ENCODE results near the gene SARS1. TPM values are rescaled to one million over a fixed set of nuclear protein-coding genes. Genes with fewer than 3 reads are reported as not detected.

Gene SARS1
- total RNA-seq, 2 experiments from 2014 or later = 277 to 290 TPM

GRCh38 chr1:109256971-109257681 lies 43.4 kb downstream of the SARS1 start:
- Histone ChIP-seq H3K27ac (ENCODE audit: low read depth, low read length, poor library complexity, severe bottlenecking) (no peak overlapping the region), H3K4me2 (ENCODE audit: low read length) (no peak overlapping the region), H2AFZ (ENCODE audit: low read length) (no peak overlapping the region), H3K9me2 (ENCODE audit: insufficient read depth, low read length) (no peaks in the 10 kb centered on the region), H3K4me3 (ENCODE audit: low read depth, low read length, poor library complexity, severe bottlenecking) (no peak overlapping the region), H3K79me2 (ENCODE audit: insufficient read depth, low read depth, low read length) (no peaks in the 10 kb centered on the region), H3K36me3 (ENCODE audit: insufficient read depth, low read length) (peaks cover 4% of the 10 kb centered on the region; the same call in 1 of the 2 replicates), H3K4me1 (ENCODE audit: insufficient read depth, low read length, poor library complexity, severe bottlenecking) (peaks cover 19% of the 10 kb centered on the region), H3K9me3 (ENCODE audit: low read length) (no peaks in the 10 kb centered on the region), H4K20me1 (ENCODE audit: insufficient read depth, low read length) (no peaks in the 10 kb centered on the region)
- TF ChIP-seq CTCF (conservative IDR thresholded peaks at IDR 0.05; ENCODE audit: low read length) (no peak), EZH2phosphoT487 (IDR thresholded peaks at IDR 0.05; ENCODE audit: borderline replicate concordance, low read depth, low read length) (no peak)
- BruUV-seq (replicated peaks) = no TSS peak
- intact Hi-C loops (cut with micrococcal nuclease; ENCODE audit: unreplicated experiment) = no loop called here
- no peak for DNase-seq (ENCODE audit: low spot score)
- ChIA-PET POLR2A (interaction anchor here (0.6 to 1.1 kb wide), 5 partner anchors 9 to 289 kb away, joined by 3 to 6 read pairs (median 4); no protein-coding TSS in a partner anchor), CTCF (ENCODE audit: unreplicated experiment) (no interaction called here)

DNA sequence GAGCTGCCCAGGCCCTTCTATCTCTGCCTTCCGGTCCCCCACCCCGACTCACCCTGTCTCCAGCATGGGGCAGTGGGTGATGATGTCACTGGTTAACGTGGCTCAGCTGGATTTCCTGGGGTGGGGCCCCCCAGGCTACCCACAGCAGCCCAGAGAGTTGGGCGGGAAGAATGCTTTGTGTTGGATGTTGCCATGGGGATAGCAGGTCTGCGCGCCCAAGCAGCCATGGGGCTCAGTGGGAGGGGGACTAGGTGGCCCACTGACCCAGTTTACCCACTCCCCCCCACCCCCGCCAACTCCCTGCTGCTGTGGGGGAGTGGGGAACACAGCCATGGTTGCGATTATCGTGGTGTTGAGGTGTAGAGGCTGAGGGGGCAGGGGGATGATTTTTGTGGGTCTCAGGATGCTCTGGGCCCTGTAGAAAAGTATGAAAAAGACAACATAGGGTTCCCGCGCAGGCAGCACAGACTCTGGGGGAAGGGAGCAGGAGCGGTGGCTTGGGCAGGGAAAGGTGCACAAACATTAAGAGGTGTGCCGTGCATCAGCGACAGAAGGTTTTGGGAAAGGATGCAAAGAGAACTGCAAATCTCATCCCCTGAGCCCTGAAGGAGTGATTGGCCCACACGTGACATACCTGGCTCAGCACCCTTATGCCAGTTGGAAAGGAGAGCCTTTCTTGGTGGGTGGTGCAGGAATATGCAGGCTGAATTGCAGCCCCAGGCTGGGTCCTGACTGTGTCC lies 44.1 kb downstream of the SARS1 start:
- Histone ChIP-seq H3K9me3 (ENCODE audit: low read length) (no peaks in the 10 kb centered on the region), H3K79me2 (ENCODE audit: insufficient read depth, low read depth, low read length) (no peaks in the 10 kb centered on the region), H3K4me2 (ENCODE audit: low read length) (no peak overlapping the region), H4K20me1 (ENCODE audit: insufficient read depth, low read length) (no peaks in the 10 kb centered on the region), H3K36me3 (ENCODE audit: insufficient read depth, low read length) (peaks cover 4% of the 10 kb centered on the region; the same call in 1 of the 2 replicates), H3K4me1 (ENCODE audit: insufficient read depth, low read length, poor library complexity, severe bottlenecking) (peaks cover 19% of the 10 kb centered on the region), H3K9me2 (ENCODE audit: insufficient read depth, low read length) (no peaks in the 10 kb centered on the region), H2AFZ (ENCODE audit: low read length) (no peak overlapping the region), H3K27ac (ENCODE audit: low read depth, low read length, poor library complexity, severe bottlenecking) (no peak overlapping the region), H3K4me3 (ENCODE audit: low read depth, low read length, poor library complexity, severe bottlenecking) (no peak overlapping the region)
- TF ChIP-seq EZH2phosphoT487 (IDR thresholded peaks at IDR 0.05; ENCODE audit: borderline replicate concordance, low read depth, low read length) (no peak), CTCF (conservative IDR thresholded peaks at IDR 0.05; ENCODE audit: low read length) (no peak)
- DNase-seq (ENCODE audit: low spot score) = no peak
- CTCF ChIA-PET (ENCODE audit: unreplicated experiment) = no interaction called here
- POLR2A ChIA-PET = interaction anchor here (0.6 kb wide), 1 partner anchor 84 kb away, joined by 4 read pairs; no protein-coding TSS in a partner anchor
- intact Hi-C loops (cut with micrococcal nuclease; ENCODE audit: unreplicated experiment) = no loop called here
- BruUV-seq (replicated peaks) = no TSS peak
